Tibial nerve (tissue), 4 donors: ENCODE results near the gene RUSC1.

Source experiments
- EP300 ChIP-seq, 2 donors: sonication (generic); formaldehyde crosslinking; IDR thresholded peaks; one replicate each; pipeline ENCODE4 v1.6.1; 2017; ENCODE audit warnings: antibody characterized with exemption in 2 of 2, mild to moderate bottlenecking in 1 of 2
- TF ChIP-seq, protein P1 (sequence below), 5 experiments: fragments of 200-600 bp in 3 of 5; fragments of 450-650 bp in 2 of 5; sonication (generic) in 3 of 5; IDR thresholded peaks; one replicate each; pipeline ENCODE4 v1.5.1; 2016 to 2019; ENCODE audit warnings: antibody characterized with exemption in 5 of 5, mild to moderate bottlenecking in 3 of 5, moderate library complexity in 2 of 5

DNA sequence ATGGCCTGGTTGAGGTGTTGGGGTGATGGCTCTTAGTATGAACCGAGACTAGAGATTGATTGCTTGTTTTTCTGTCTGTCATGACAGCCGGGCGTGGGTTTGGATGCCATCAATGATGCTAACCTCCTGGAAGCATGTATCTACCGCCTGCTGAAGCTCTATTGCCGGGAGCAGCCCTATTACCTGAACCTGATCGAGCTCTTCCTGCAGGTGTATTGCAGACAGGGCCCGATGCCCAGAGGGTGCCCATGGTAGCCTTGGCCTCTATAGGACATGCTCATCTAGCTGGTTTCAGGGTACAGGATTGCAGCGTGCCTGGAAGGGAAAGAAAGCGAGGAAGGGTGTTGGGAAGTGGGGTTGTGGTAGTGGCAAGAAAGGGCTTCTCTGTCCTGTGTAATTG is 2.6 kb upstream of the RUSC1 start:
- TF ChIP-seq, protein P1, sequence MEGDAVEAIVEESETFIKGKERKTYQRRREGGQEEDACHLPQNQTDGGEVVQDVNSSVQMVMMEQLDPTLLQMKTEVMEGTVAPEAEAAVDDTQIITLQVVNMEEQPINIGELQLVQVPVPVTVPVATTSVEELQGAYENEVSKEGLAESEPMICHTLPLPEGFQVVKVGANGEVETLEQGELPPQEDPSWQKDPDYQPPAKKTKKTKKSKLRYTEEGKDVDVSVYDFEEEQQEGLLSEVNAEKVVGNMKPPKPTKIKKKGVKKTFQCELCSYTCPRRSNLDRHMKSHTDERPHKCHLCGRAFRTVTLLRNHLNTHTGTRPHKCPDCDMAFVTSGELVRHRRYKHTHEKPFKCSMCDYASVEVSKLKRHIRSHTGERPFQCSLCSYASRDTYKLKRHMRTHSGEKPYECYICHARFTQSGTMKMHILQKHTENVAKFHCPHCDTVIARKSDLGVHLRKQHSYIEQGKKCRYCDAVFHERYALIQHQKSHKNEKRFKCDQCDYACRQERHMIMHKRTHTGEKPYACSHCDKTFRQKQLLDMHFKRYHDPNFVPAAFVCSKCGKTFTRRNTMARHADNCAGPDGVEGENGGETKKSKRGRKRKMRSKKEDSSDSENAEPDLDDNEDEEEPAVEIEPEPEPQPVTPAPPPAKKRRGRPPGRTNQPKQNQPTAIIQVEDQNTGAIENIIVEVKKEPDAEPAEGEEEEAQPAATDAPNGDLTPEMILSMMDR (IDR thresholded peaks at IDR 0.05) = no peak
- no peak for TF ChIP-seq EP300 (IDR thresholded peaks at IDR 0.05)
